Ishikawa (cell line): Measurements from ENCODE around the gene LRP5.

Experiments used
- CEBPB ChIP-seq: IDR thresholded peaks from 2 replicates; pipeline ENCODE4 v1.6.1; 2012
- CREB1 ChIP-seq: IDR thresholded peaks from 2 replicates; pipeline ENCODE4 v1.6.1; 2012; ENCODE audit warnings: low read depth
- EP300 ChIP-seq: IDR thresholded peaks from 2 replicates; pipeline ENCODE4 v1.6.1; 2012; ENCODE audit warnings: borderline replicate concordance
- FOXM1 ChIP-seq: IDR thresholded peaks from 2 replicates; pipeline ENCODE4 v1.6.1; 2012; ENCODE audit warnings: low read depth, borderline replicate concordance
- MAX ChIP-seq: IDR thresholded peaks from 2 replicates; pipeline ENCODE4 v1.6.1; 2012
- NFIC ChIP-seq: IDR thresholded peaks from 2 replicates; pipeline ENCODE4 v1.6.1; 2012
- RAD21 ChIP-seq: IDR thresholded peaks from 2 replicates; pipeline ENCODE4 v1.6.1; 2012; ENCODE audit warnings: low read depth
- REST ChIP-seq: IDR thresholded peaks from 2 replicates; pipeline ENCODE4 v1.6.1; 2012; ENCODE audit warnings: low read depth, mild to moderate bottlenecking
- TAF1 ChIP-seq: IDR thresholded peaks from 2 replicates; pipeline ENCODE4 v1.6.1; 2012; ENCODE audit warnings: low read depth, mild to moderate bottlenecking
- TCF12 ChIP-seq: IDR thresholded peaks from 2 replicates; pipeline ENCODE4 v1.6.1; 2012; ENCODE audit warnings: low read depth
- TEAD4 ChIP-seq: IDR thresholded peaks from 2 replicates; pipeline ENCODE4 v1.6.1; 2012
- USF1 ChIP-seq: IDR thresholded peaks from 2 replicates; pipeline ENCODE4 v1.6.1; 2012
- YY1 ChIP-seq: IDR thresholded peaks from 2 replicates; pipeline ENCODE4 v1.6.1; 2012; ENCODE audit warnings: low read depth
- ZBTB7A ChIP-seq: IDR thresholded peaks from 2 replicates; pipeline ENCODE4 v1.6.1; 2012; ENCODE audit warnings: low read depth

- TF ChIP-seq MAX = no peak
- TF ChIP-seq USF1 = no peak
- no peak for TF ChIP-seq NFIC
- no peak for TF ChIP-seq CEBPB
- TF ChIP-seq TAF1 = no peak
- TF ChIP-seq EP300 = no peak
- no peak for TF ChIP-seq YY1
- no peak for TF ChIP-seq REST
- TF ChIP-seq ZBTB7A = no peak
- no peak for TF ChIP-seq RAD21
- no peak for TF ChIP-seq TEAD4
- no peak for TF ChIP-seq CREB1
- TF ChIP-seq TCF12 = no peak
- TF ChIP-seq FOXM1 = no peak
These were observed 42.0 kb upstream of the LRP5 start for GRCh38 chr11:68270196-68271022.
